Measurements from ENCODE around the gene ETV3L.

Gene ETV3L

DNA sequence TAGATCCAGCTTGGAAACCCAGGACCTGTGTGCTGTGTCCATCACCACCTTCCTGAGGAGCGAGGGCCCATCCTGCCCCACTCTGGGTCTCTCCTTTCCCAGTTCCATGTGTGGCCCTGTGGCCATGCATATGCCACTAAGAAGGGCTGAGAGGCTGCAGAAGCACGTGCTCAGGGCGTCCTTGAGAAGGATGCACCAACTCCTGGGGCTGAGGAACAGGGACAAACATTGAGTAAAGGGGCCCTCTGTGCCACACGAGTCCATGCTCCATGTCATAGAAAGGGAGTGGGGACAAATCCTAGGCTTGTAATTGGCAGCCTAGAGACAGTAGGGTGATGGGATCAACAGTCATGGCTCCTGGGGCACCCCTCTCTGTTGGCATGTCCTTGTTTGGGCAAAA is 8.4 kb downstream of the ETV3L start:
- no peak for TF ChIP-seq CTCF (IDR thresholded peaks at IDR 0.05; ENCODE audit: low read depth, low read length, missing control alignments)
- H3K4me3 ChIP-seq (ENCODE audit: low read depth, low read length), result no peak overlapping the region
- DNase-seq (ENCODE audit: low read depth), result no peak

GRCh38 chr1:157090771-157091170 is 8.8 kb downstream of the ETV3L start:
- no peak for TF ChIP-seq CTCF (IDR thresholded peaks at IDR 0.05; ENCODE audit: low read depth, low read length, missing control alignments)
- no peak for DNase-seq (ENCODE audit: low read depth)
- H3K4me3 ChIP-seq (ENCODE audit: low read depth, low read length), result no peak overlapping the region

DNA sequence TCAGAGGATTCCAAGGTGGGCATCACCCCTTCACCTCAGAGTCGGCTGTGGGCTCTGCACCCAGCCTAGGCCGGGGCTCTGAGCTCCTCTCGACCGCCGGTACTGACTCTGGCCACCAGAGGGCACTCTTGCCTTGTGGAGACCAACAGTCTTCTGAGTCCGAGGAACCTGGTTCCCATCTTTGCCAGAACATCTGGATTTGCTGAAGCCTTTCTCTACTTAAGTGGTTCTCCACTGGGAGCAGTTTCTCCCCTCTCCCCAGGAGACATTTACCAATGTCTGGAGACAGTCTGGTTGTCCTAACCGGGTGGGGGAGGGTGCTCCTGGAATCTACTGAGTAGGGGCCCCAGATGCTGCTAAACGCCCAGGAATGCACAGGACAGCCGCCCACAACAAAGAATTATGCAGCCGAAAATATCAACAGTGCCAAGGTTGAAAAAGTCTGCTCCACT is 9.4 kb downstream of the ETV3L start:
- no peak for DNase-seq (ENCODE audit: low read depth)
- TF ChIP-seq CTCF (IDR thresholded peaks at IDR 0.05; ENCODE audit: low read depth, low read length, missing control alignments), result peak; percentile 93
- H3K4me3 ChIP-seq (ENCODE audit: low read depth, low read length), result no peak overlapping the region

GRCh38 chr1:157089789-157090188 is 9.8 kb downstream of the ETV3L start:
- TF ChIP-seq CTCF (IDR thresholded peaks at IDR 0.05; ENCODE audit: low read depth, low read length, missing control alignments), result no peak
- no peak overlapping the region for H3K4me3 ChIP-seq (ENCODE audit: low read depth, low read length)
- DNase-seq (ENCODE audit: low read depth), result no peak

DNA sequence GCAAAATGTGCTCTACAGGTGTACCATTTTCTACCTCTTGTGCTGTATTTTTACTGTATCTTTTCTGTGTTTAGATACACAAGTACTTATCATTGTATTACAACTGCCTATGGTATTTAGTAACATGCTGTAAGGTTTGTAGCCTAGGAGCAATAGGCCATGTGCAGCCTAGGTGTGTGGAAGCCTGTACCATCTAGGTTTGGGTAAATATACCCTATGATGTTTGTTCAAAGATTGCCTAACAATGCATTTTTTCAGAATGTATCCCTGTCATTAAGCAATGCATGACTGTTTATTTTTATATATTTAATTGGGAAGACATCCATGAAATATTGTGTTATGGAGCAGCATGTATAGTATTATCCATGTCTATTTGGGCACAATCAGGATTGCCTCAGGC is 11.0 kb downstream of the ETV3L start:
- TF ChIP-seq CTCF (IDR thresholded peaks at IDR 0.05; ENCODE audit: low read depth, low read length, missing control alignments), result no peak
- no peak for DNase-seq (ENCODE audit: low read depth)
- no peak overlapping the region for H3K4me3 ChIP-seq (ENCODE audit: low read depth, low read length)

- no peak for TF ChIP-seq CTCF (IDR thresholded peaks at IDR 0.05; ENCODE audit: low read depth, low read length, missing control alignments)
- DNase-seq (ENCODE audit: low read depth), result no peak
- H3K4me3 ChIP-seq (ENCODE audit: low read depth, low read length), result no peak overlapping the region
Measured at GRCh38 chr1:157087030-157087429, 12.6 kb downstream of the ETV3L start.

DNA sequence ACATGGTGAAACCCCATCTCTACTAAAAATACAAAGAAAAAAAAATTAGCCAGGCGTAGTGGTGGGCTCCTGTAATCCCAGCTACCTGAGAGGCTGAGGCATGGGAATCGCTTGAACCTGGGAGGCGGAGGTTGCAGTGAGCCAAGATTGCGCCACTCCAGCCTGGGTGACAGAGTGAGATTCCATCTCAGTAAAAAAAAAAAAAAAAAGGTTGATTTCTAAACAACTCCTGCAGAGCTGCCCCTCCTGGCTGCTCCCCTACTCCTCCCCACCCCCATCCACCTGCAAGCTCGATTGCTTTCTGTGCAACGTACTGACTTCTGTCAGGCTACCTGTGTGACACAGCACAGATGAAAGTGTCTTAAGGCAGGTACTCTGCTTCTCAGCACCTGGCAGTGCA is 13.3 kb downstream of the ETV3L start:
- H3K4me3 ChIP-seq (ENCODE audit: low read depth, low read length), result no peak overlapping the region
- no peak for TF ChIP-seq CTCF (IDR thresholded peaks at IDR 0.05; ENCODE audit: low read depth, low read length, missing control alignments)
- no peak for DNase-seq (ENCODE audit: low read depth)
